H1 (cell line): ENCODE results near the gene ERMARD. TPM values are rescaled to one million over a fixed set of nuclear protein-coding genes. Genes with fewer than 3 reads are reported as not detected.

Experiments used
- BRCA1 ChIP-seq: IDR thresholded peaks from 2 replicates; pipeline ENCODE4 v1.6.1; 2012; ENCODE audit warnings: low read depth, low read length, improper control_type of control experiment
- MAFK ChIP-seq: IDR thresholded peaks from 2 replicates; pipeline ENCODE4 v1.6.1; 2012; ENCODE audit warnings: low read depth, mild to moderate bottlenecking, improper control_type of control experiment, low read length
- SRF ChIP-seq: IDR thresholded peaks from 2 replicates; pipeline ENCODE4 v1.6.1; 2011; ENCODE audit warnings: mild to moderate bottlenecking, low read depth, low read length, moderate library complexity
- ZNF274 ChIP-seq: IDR thresholded peaks from 2 replicates; pipeline ENCODE4 v1.7.0; 2012; ENCODE audit warnings: low read length, borderline replicate concordance; ENCODE audit errors: extremely low read depth
- polyA plus RNA-seq, 7 experiments: library from polyadenylated mRNA; depleted of rRNA in 3 of 7; stranded (reverse) in 5 of 7; unstranded in 2 of 7; fragments of >200 nt in 5 of 7; fragments of 200-250 nt in 2 of 7; gene quantifications; 1 replicate in 5 of 7; 2 replicates in 1 of 7; 4 replicates in 1 of 7; pipeline versions ENCODE4 v1.2.1 to v1.2.3, GENCODE V29; 2011 to 2013; ENCODE audit warnings: missing spikeins in 2 of 7, mixed read lengths in 2 of 7
- total RNA-seq: library from RNA; stranded (reverse); fragmentation: NEBNext Ultra II Directional; extraction: Animal tissue kit (Norgen Biotek cat#: 25700); gene quantifications from 2 replicates; pipeline ENCODE4 v1.2.1, GENCODE V29; 2021

ERMARD gene
- total and polyA plus RNA-seq, 2 of the 8 experiments (the other 6 are each of a cell fraction or from before 2014, with no cell fraction given), result 12.2 to 25.6 TPM

- no peak for TF ChIP-seq MAFK
- no peak for TF ChIP-seq ZNF274
- TF ChIP-seq SRF, result no peak
- no peak for TF ChIP-seq BRCA1
- TF ChIP-seq, all 59 proteins: peak for 0
Observed at GRCh38 chr6:169779092-169779815, 27.8 kb downstream of the ERMARD start (continued).
